GM18505 (cell line): ENCODE data around the gene KRT35.

ENCODE experiments used
- ATAC-seq: cut with Tn5 transposase; IDR thresholded peaks from one replicate; pipeline ENCODE4 v1.9.1; 2021; ENCODE audit not compliant: unreplicated experiment
- POLR2A ChIP-seq: IDR thresholded peaks from 4 replicates; pipeline ENCODE4 v1.6.1; 2011; ENCODE audit warnings: borderline replicate concordance; ENCODE audit not compliant: insufficient read depth, insufficient read length; ENCODE audit errors: extremely low read depth

The KRT35 gene

GRCh38 chr17:41481036-41481435 lies at the start of gene KRT35:
Gene KRT35 (minus strand): TSS chr17:41481151. CDS start chr17:41481097, 54 bp downstream.
- no peak for ATAC-seq
- TF ChIP-seq POLR2A: no peak

- no peak for ATAC-seq
- no peak for TF ChIP-seq POLR2A
Measured at GRCh38 chr17:41530062-41531048, 49.4 kb upstream of the KRT35 start.

GRCh38 chr17:41529491-41529915 lies 48.6 kb upstream of the KRT35 start:
- TF ChIP-seq POLR2A: no peak
- ATAC-seq: no peak

GRCh38 chr17:41528959-41529353 lies 48.0 kb upstream of the KRT35 start:
- no peak for ATAC-seq
- no peak for TF ChIP-seq POLR2A

- no peak for TF ChIP-seq POLR2A
- ATAC-seq: no peak
Measured at GRCh38 chr17:41527063-41528023, 46.4 kb upstream of the KRT35 start.

- TF ChIP-seq POLR2A: no peak
- no peak for ATAC-seq
Measured at GRCh38 chr17:41524261-41524660, 43.3 kb upstream of the KRT35 start.

- no peak for ATAC-seq
- no peak for TF ChIP-seq POLR2A
Measured at GRCh38 chr17:41523787-41524186, 42.8 kb upstream of the KRT35 start.

GRCh38 chr17:41523225-41523593 lies 42.3 kb upstream of the KRT35 start:
- ATAC-seq: no peak
- no peak for TF ChIP-seq POLR2A

GRCh38 chr17:41522301-41523224 lies 41.6 kb upstream of the KRT35 start:
- no peak for ATAC-seq
- no peak for TF ChIP-seq POLR2A

- TF ChIP-seq POLR2A: no peak
- no peak for ATAC-seq
Measured at GRCh38 chr17:41521574-41522261, 40.8 kb upstream of the KRT35 start.

- no peak for ATAC-seq
- no peak for TF ChIP-seq POLR2A
Measured at GRCh38 chr17:41520821-41521521, 40.0 kb upstream of the KRT35 start.
